Large intestine (tissue), 3 donors: ENCODE results near the gene TKT. TPM values are rescaled to one million over a fixed set of nuclear protein-coding genes. Genes with fewer than 3 reads are reported as not detected.

Experiments
- DNase-seq, 2 donors: peaks; one replicate each; pipeline versions ENCODE4 v3.0.0 to v3.0.0-alpha.2; 2013
- H3K27ac ChIP-seq: one replicate; pipeline ENCODE4 v1.5.1; 2013; ENCODE audit warnings: low read length
- H3K27me3 ChIP-seq: 2 replicates; pipeline ENCODE4 v1.6.1; 2013; ENCODE audit warnings: low read length; ENCODE audit not compliant: control insufficient read depth, insufficient read depth
- H3K36me3 ChIP-seq: 2 replicates; pipeline ENCODE4 v1.6.1; 2013; ENCODE audit warnings: low read length; ENCODE audit not compliant: control insufficient read depth, insufficient read depth
- H3K4me1 ChIP-seq: one replicate; pipeline ENCODE4 v1.6.1; 2013; ENCODE audit warnings: low read length; ENCODE audit not compliant: control insufficient read depth, insufficient read depth
- H3K4me3 ChIP-seq: one replicate; pipeline ENCODE4 v1.5.1; 2013; ENCODE audit warnings: low read length
- H3K9me3 ChIP-seq: one replicate; pipeline ENCODE4 v1.6.1; 2013; ENCODE audit warnings: mild to moderate bottlenecking, low read depth, low read length, moderate library complexity; ENCODE audit not compliant: control insufficient read depth
- WGBS: methylation state at CpG from one replicate; pipeline ENCODE4 v1.1.5; 2013; ENCODE audit warnings: low lambda C conversion rate; ENCODE audit not compliant: insufficient coverage; 5-methylcytosine and 5-hydroxymethylcytosine counted together
- polyA plus RNA-seq: library from polyadenylated mRNA; unstranded; fragments of 120-200 nt; gene quantifications from one replicate; pipeline ENCODE4 v1.2.1, GENCODE V29; 2013

The TKT gene
- polyA plus RNA-seq, 1 donor: 187 TPM

DNA sequence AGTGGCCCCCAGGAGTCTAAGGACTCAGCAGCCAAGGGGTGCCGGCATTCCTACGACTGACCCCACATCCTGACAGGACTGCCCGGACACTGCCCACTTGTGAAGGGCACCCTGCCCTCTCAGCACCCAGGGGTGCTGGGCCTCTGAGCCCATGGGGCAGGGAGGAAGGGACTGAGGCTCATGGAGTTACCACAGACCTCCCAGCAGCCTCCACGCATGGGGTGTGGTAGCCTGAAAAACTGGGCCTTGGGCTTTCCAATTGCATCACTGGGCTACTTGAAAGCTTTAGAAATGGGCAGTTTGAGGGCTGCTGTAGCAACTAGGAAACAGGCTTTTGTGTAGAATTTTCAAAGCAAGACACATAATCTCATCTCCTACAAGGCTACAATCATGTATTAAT lies 13.2 kb downstream of the TKT start:
- no peak for DNase-seq
- no CpG with 5 or more reads among the region's 4 CpGs for WGBS
- no peak overlapping the region for H3K4me3 ChIP-seq
- peaks cover 10% of the 10 kb centered on the region for H3K4me1 ChIP-seq
- H3K27me3 ChIP-seq: no peaks in the 10 kb centered on the region
- H3K27ac ChIP-seq: no peak overlapping the region
- no peaks in the 10 kb centered on the region for H3K9me3 ChIP-seq
- H3K36me3 ChIP-seq: peaks cover 41% of the 10 kb centered on the region

DNA sequence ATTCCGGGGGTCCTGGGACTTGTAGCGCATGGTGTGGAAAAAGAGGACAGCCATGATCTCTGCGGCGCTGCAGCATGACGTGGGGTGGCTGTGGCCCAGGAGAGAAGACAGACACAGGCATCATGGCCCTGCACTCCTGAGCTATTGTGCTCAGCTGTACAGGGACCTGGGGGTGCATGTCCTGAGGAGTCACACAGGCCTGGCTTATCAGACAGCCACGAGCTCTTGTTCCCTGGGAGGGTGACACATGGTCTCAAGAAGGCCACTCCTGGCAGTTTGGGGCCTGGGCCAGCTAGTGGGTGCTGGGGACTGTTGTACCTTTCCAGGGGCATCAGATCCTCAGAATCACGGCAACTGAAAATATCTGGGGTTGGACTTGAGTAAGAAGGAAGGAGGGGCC lies 13.7 kb downstream of the TKT start:
- no peak overlapping the region for H3K27ac ChIP-seq
- peaks cover 41% of the 10 kb centered on the region for H3K36me3 ChIP-seq
- no peak for DNase-seq
- H3K4me3 ChIP-seq: no peak overlapping the region
- no peaks in the 10 kb centered on the region for H3K9me3 ChIP-seq
- 100% methylated on average over 1 of the region's 7 CpGs for WGBS
- peaks cover 10% of the 10 kb centered on the region for H3K4me1 ChIP-seq
- H3K27me3 ChIP-seq: no peaks in the 10 kb centered on the region

DNA sequence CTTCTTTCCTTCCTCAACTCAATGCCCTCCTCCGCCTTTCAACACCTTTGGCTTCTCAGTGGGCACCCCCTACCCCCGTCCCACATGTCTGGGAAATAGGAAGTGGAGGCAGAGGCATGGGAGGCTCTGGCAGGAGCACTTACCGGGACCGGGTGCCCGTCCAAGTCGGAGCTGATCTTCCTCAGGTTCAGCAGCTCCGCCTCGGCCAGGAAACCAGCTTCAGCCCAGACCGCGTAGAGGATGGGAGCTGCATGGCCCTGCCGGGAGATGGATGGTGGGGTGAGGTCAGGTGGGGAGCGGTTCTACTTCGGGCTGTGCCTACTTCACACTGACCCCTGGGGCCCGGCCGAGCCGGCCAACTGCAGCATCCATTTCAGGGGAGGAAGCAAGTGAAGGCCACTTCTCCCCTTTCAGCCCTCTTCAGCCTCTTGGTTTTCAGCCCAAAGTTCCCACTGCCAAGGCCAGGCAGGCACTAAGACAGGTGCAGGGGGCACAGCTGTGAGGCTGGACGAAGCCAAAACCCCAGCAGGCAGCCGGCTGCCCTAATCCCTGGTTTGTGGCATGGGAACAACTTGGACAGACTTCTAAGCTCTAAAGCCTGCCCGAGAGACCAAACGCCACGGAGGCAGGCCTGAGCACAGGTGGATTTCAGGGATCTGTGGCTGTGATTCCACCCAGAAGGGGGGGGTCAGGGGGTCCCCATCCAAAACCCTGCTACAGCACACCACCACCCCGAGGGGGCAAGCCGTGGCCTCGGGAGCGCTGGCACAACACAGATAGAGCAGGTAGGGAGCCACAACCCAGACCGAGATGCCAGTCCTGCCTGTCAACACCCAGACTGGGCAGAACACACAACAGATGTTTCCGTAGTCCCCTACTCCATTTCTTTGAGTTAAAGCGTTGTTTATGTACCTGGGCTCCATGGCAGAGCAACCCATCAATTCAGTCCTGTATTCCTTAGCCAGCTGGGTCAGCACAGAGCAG lies 14.5 kb downstream of the TKT start:
- Histone ChIP-seq H3K27me3 (no peaks in the 10 kb centered on the region), H3K9me3 (no peaks in the 10 kb centered on the region), H3K4me1 (peaks cover 15% of the 10 kb centered on the region), H3K36me3 (peaks cover 50% of the 10 kb centered on the region), H3K4me3 (no peak overlapping the region), H3K27ac (no peak overlapping the region)
- no peak for DNase-seq
- no CpG with 5 or more reads among the region's 28 CpGs for WGBS

GRCh38 chr3:53239800-53240199 lies 16.0 kb downstream of the TKT start:
- WGBS: no CpG with 5 or more reads among the region's 5 CpGs
- H3K27ac ChIP-seq: no peak overlapping the region
- no peak for DNase-seq
- H3K4me1 ChIP-seq: peaks cover 20% of the 10 kb centered on the region
- H3K4me3 ChIP-seq: no peak overlapping the region
- H3K36me3 ChIP-seq: peaks cover 59% of the 10 kb centered on the region
- H3K27me3 ChIP-seq: no peaks in the 10 kb centered on the region
- no peaks in the 10 kb centered on the region for H3K9me3 ChIP-seq

- H3K27me3 ChIP-seq: no peaks in the 10 kb centered on the region
- H3K36me3 ChIP-seq: peaks cover 63% of the 10 kb centered on the region
- H3K27ac ChIP-seq: peak overlapping the region; percentile 81
- no CpG with 5 or more reads among the region's 4 CpGs for WGBS
- H3K4me3 ChIP-seq: no peak overlapping the region
- peaks cover 20% of the 10 kb centered on the region for H3K4me1 ChIP-seq
- DNase-seq: no peak
- no peaks in the 10 kb centered on the region for H3K9me3 ChIP-seq
These were observed 16.9 kb downstream of the TKT start for GRCh38 chr3:53238886-53239285.

- Histone ChIP-seq H3K4me1 (peaks cover 18% of the 10 kb centered on the region), H3K9me3 (no peaks in the 10 kb centered on the region), H3K27ac (peak overlapping the region; percentile 81), H3K27me3 (no peaks in the 10 kb centered on the region), H3K4me3 (no peak overlapping the region), H3K36me3 (peaks cover 69% of the 10 kb centered on the region)
- DNase-seq: peak; percentile 76 to 89
- no CpG with 5 or more reads among the region's 6 CpGs for WGBS
These were observed 17.6 kb downstream of the TKT start for GRCh38 chr3:53238051-53238850.

GRCh38 chr3:53236112-53236841 lies 19.5 kb downstream of the TKT start:
- DNase-seq: peak; percentile 36 to 56
- no CpG with 5 or more reads among the region's 9 CpGs for WGBS
- H3K4me1 ChIP-seq: peaks cover 17% of the 10 kb centered on the region
- no peaks in the 10 kb centered on the region for H3K9me3 ChIP-seq
- no peaks in the 10 kb centered on the region for H3K27me3 ChIP-seq
- peaks cover 78% of the 10 kb centered on the region for H3K36me3 ChIP-seq
- peak overlapping the region; percentile 5 for H3K27ac ChIP-seq
- H3K4me3 ChIP-seq: no peak overlapping the region

- WGBS: no CpG with 5 or more reads among the region's 6 CpGs
These were observed 20.3 kb downstream of the TKT start for GRCh38 chr3:53235545-53235944.

DNA sequence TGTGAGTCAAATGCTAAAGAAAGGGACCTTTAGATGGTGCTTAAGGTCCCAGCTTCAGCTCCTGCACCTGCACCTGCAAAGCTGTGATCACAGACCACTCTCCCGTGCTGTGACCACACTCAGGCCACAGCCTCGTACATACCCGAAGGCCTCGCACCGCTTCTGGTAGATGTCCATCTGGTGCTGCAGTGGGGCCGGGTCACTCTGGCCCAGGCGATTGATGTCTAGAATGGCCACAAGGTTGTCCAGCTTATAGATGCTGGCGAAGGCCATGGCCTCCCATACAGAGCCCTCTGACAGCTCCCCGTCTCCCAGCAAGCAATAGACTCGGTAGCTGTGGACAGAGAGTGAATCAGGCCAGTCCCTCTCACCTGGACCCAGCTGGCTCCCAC lies 21.0 kb downstream of the TKT start:
- Histone ChIP-seq H3K36me3 (peaks cover 78% of the 10 kb centered on the region), H3K4me1 (peaks cover 17% of the 10 kb centered on the region), H3K27ac (no peak overlapping the region), H3K27me3 (no peaks in the 10 kb centered on the region), H3K9me3 (no peaks in the 10 kb centered on the region), H3K4me3 (no peak overlapping the region)
- no peak for DNase-seq
- WGBS: no CpG with 5 or more reads among the region's 10 CpGs

More at GRCh38 chr3:53235545-53235944, 20.3 kb downstream of the TKT start:
- no peak overlapping the region for H3K27ac ChIP-seq
- H3K9me3 ChIP-seq: no peaks in the 10 kb centered on the region
- peaks cover 78% of the 10 kb centered on the region for H3K36me3 ChIP-seq
- H3K4me1 ChIP-seq: peaks cover 17% of the 10 kb centered on the region
- no peak overlapping the region for H3K4me3 ChIP-seq
- DNase-seq: no peak
- no peaks in the 10 kb centered on the region for H3K27me3 ChIP-seq
